Pancreas (tissue), 10 donors: Measurements from ENCODE around the gene HEXIM2. TPM values are rescaled to one million over a fixed set of nuclear protein-coding genes. Genes with fewer than 3 reads are reported as not detected.

Experiments used
- ATAC-seq, 4 donors: fragments of 200-7000 bp; cut with Tn5 transposase; one replicate each; pipeline versions ENCODE4 v1.8.0 to v1.9.1; 2020; ENCODE audit warnings: mild to moderate bottlenecking in 4 of 4, moderate library complexity in 4 of 4
- DNase-seq, 6 donors: peaks; one replicate each; pipeline ENCODE4 v3.0.0-alpha.2; 2020
- FAIRE-seq: peaks from 2 replicates; lab custom pipeline; 2012; peaks lifted over from hg19 to GRCh38; lab: Jason Lieb, UNC
- H3K27ac ChIP-seq, 4 donors: fragments of 200-600 bp; sonication (generic); 1 replicate in 3 of 4; 2 replicates in 1 of 4; pipeline versions ENCODE4 v1.5.0 to v1.8.0; 2020
- H3K27me3 ChIP-seq, 4 donors: fragments of 200-600 bp; one replicate each; pipeline ENCODE4 v1.8.0; 2021
- H3K36me3 ChIP-seq, 3 donors: fragments of 200-600 bp; sonication (generic) in 1 of 3; one replicate each; pipeline versions ENCODE4 v1.5.0 to v1.8.0; 2020 to 2021
- H3K4me1 ChIP-seq, 3 donors: fragments of 200-600 bp; one replicate each; pipeline ENCODE4 v1.8.0; 2021
- H3K4me3 ChIP-seq, 4 donors: fragments of 200-600 bp; sonication (generic) in 2 of 4; one replicate each; pipeline versions ENCODE4 v1.5.0 to v1.8.0; 2020 to 2021
- H3K9me3 ChIP-seq, 4 donors: fragments of 200-600 bp; one replicate each; pipeline ENCODE4 v1.8.0; 2021
- WGBS, 2 donors: extraction: QIAGEN DNeasy Blood & Tissue Kit; methylation state at CpG; one replicate each; pipeline ENCODE4 v1.1.7; 2013; 5-methylcytosine and 5-hydroxymethylcytosine counted together
- intact Hi-C, 3 donors: fragments of 100-400 bp; cut with DNase I; formaldehyde crosslinking; loops; one replicate each; pipeline versions ENCODE4 v1.11.1 to v1.14.2; 2022
- polyA plus RNA-seq, 2 donors: library from polyadenylated mRNA; stranded (reverse); fragments of 200-250 nt; gene quantifications; one replicate each; pipeline ENCODE4 v1.2.3, GENCODE V29; 2013
- total RNA-seq, 6 donors: library from RNA; stranded (reverse); fragmentation: NEBNext Ultra II Directional in 4 of 6; extraction: Animal tissue kit (Norgen Biotek cat#: 25700) in 4 of 6; gene quantifications; one replicate each; pipeline versions ENCODE4 v1.2.1 to v1.2.4, GENCODE V29; 2021 to 2023
- TF ChIP-seq, protein P1 (sequence below), 4 donors: fragments of 200-600 bp; sonication (generic) in 3 of 4; IDR thresholded peaks; one replicate each; pipeline versions ENCODE4 v1.5.0 to v1.8.0; 2021; ENCODE audit warnings: antibody characterized with exemption in 4 of 4
- donor health status: healthy with polysubstance abuse.
- donor health status: DM: no; HTN: no; CAD: no; lungs with moderate emphysema.
- donor health status: DM: no; HTN: no; CAD: no.
- donor health status: control.
- donor health status: control.
- donor health status: Bipolar disorder and iron deficiency.
- donor health status: DM: yes; HTN: yes; CAD: no.
- donor health status: DM: no; HTN: no; CAD: no.
- donor health status: DM: no; HTN: no; CAD: no.
- donor health status: DM: yes; HTN: yes; CAD: no.

Gene HEXIM2
- total and polyA plus RNA-seq, 8 donors = 4.0 to 10.9 (median 6.7) TPM

DNA sequence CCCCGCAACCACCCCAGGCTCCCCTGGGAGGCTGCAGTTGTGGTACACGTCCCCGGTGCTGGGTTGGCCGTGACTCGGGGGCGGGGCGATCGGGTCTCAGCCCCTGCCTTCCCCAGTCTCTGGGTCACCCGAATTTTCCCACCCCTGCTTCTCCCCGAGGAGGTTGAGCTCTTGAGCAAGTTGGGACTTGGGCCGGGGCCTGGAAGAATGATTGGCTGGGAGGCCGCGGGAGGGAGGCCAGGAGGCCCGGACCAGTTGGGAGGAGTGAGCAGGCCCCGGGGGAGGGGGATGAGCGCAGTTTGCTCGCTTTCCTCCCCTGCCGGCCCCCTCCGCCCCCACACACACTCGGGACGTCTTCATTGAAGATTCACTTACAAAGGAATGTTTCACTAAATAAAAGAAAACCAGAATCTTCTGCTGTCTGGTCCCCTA, 17.9 kb upstream of the HEXIM2 start:
- intact Hi-C loops = no loop called here
- Histone ChIP-seq H3K27me3 (no peaks in the 10 kb centered on the region), H3K36me3 (no peaks in the 10 kb centered on the region), H3K27ac (peak overlapping the region; percentile 63 to 82 (median 72)), H3K4me1 (peaks cover 5 to 12% (median 6%) of the 10 kb centered on the region in 3 donors), H3K9me3 (no peaks in the 10 kb centered on the region), H3K4me3 (peak overlapping the region in 2 of 4 donors; percentile 43 to 49)
- no peak for ATAC-seq
- peak; percentile 59 to 84 (median 69) for DNase-seq
- FAIRE-seq = no peak
- TF ChIP-seq, protein P1, sequence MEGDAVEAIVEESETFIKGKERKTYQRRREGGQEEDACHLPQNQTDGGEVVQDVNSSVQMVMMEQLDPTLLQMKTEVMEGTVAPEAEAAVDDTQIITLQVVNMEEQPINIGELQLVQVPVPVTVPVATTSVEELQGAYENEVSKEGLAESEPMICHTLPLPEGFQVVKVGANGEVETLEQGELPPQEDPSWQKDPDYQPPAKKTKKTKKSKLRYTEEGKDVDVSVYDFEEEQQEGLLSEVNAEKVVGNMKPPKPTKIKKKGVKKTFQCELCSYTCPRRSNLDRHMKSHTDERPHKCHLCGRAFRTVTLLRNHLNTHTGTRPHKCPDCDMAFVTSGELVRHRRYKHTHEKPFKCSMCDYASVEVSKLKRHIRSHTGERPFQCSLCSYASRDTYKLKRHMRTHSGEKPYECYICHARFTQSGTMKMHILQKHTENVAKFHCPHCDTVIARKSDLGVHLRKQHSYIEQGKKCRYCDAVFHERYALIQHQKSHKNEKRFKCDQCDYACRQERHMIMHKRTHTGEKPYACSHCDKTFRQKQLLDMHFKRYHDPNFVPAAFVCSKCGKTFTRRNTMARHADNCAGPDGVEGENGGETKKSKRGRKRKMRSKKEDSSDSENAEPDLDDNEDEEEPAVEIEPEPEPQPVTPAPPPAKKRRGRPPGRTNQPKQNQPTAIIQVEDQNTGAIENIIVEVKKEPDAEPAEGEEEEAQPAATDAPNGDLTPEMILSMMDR (IDR thresholded peaks at IDR 0.05) = no peak
- WGBS, 2 donors = 33 to 44% methylated on average over 21 of the region's 21 CpGs

DNA sequence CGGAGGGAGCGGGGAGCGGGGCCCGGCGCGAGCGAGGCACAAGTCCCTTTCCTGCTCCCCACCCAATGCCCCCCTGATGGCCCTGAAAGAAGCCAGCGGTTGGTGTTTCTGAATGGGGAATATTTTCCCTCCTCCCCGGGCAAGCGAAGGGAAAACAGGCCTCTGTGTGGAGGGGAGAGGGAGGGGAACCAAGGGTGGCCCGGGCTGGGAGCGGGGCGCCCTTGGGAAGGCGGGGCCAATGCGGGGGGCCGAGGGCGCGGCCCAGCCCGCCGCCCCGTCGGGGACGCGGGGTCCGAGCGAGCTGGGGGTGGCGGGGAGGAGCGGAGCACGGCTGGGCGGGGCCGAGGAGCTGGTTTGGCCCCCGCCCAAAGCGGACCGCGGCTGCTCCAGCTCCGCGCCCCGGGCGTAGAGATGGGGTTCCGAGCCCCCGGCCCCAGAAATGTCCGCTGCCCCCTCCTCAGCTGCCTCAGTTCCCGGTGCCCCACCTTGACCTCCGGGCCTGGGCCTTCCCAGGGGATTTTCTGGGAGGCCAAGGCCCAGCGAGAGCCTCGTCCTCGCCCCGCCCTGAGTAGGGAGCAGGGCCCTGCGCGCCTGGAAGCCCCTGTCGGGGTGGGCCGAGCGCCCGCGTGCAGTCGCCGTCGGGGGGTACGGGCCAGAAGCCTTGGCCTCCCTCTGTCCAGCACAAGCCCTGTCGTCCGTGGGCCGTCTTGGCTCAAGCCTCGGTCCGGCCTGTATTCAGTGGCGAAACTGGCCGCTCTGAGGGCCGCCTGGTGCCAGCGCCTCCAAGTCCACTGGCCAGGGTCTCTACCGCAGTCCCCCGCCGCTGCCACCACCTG, 17.3 kb upstream of the HEXIM2 start:
- Histone ChIP-seq H3K27me3 (no peaks in the 10 kb centered on the region), H3K36me3 (no peaks in the 10 kb centered on the region), H3K4me3 (peak overlapping the region in 3 of 4 donors; percentile 17 to 49 (median 43)), H3K27ac (peak overlapping the region; percentile 63 to 82 (median 72)), H3K4me1 (peaks cover 5 to 12% (median 6%) of the 10 kb centered on the region in 3 donors), H3K9me3 (no peaks in the 10 kb centered on the region)
- intact Hi-C loops = no loop called here
- TF ChIP-seq, protein P1 (IDR thresholded peaks at IDR 0.05) = no peak
- FAIRE-seq = no peak
- ATAC-seq = peak in 2 of 4 donors; percentile 1 to 2
- peak in 5 of 6 donors; percentile 45 to 84 (median 68) for DNase-seq
- WGBS, 2 donors = 18 to 27% methylated on average over 40 to 71 of the region's 71 CpGs

DNA sequence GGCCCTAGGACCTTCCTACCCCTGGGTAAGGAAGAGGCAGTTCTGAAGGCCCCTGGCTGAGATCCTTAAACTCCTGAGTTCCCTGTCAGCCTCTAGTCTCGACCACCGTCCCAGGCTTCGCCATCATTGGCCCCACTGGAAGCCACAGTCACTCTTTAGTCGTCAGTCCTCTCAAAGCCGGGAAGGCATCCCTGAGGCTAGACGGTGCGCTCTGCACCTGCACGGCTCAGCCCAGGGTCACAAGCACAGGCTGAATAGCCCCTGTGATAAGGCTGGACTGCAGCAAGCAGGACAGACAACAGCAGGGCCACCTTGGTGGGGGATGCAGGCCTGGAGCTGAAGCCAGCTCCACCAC, 16.7 kb upstream of the HEXIM2 start:
- TF ChIP-seq, protein P1 (IDR thresholded peaks at IDR 0.05) = no peak
- intact Hi-C loops = no loop called here
- FAIRE-seq = no peak
- no peak for ATAC-seq
- peak overlapping the region in 2 of 4 donors; percentile 43 to 49 for H3K4me3 ChIP-seq
- H3K9me3 ChIP-seq = no peaks in the 10 kb centered on the region
- peak in 3 of 6 donors; percentile 41 to 75 (median 58) for DNase-seq
- peak overlapping the region; percentile 63 to 82 (median 72) for H3K27ac ChIP-seq
- peaks cover 5 to 12% (median 6%) of the 10 kb centered on the region in 3 donors for H3K4me1 ChIP-seq
- no peaks in the 10 kb centered on the region for H3K27me3 ChIP-seq
- H3K36me3 ChIP-seq = no peaks in the 10 kb centered on the region
- WGBS, 2 donors = 59 to 60% methylated on average over 8 of the region's 8 CpGs

DNA sequence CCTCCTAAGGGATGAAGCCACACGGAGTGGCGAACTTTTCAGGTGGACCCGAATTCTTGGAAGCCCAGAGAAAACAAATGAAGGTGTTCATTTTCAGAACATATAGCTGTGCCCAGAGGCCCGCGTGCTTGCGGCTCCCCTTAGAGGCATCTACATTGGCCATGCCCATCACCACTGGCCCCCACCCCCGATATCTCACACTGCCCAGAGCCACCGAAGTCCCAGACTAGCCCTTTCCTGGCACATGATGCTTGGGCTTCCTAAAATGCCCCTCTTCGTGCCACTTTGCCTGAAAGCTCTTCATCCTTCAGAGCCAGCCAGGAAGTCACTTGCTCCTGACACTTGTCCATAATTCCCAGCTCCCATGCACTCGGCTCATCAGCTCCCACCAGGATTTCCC, 15.5 kb upstream of the HEXIM2 start:
- Histone ChIP-seq H3K4me3 (no peak overlapping the region), H3K27me3 (no peaks in the 10 kb centered on the region), H3K9me3 (no peaks in the 10 kb centered on the region), H3K27ac (peak overlapping the region in 3 of 4 donors; percentile 81 to 100 (median 96)), H3K4me1 (peaks cover 5 to 15% (median 12%) of the 10 kb centered on the region in 3 donors), H3K36me3 (no peaks in the 10 kb centered on the region)
- WGBS, 2 donors = 79 to 83% methylated on average over 10 of the region's 10 CpGs
- peak in 2 of 6 donors; percentile 33 to 58 for DNase-seq
- TF ChIP-seq, protein P1 (IDR thresholded peaks at IDR 0.05) = no peak
- intact Hi-C loops = no loop called here
- no peak for FAIRE-seq
- no peak for ATAC-seq

DNA sequence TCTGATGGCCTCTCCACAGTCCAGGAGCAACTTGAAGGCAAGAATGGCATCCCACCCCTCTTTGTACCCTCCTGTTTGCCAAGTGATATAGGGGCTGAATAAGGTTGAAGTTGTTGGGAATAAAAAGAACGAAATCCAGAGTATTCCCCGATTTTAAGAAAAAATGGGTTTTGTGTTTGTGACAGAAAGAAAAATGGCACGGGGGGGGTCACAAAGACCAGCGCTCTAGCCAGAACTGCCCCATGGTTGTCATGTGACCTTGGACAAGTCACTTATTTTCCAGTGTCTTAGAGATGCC, 15.1 kb upstream of the HEXIM2 start:
- FAIRE-seq = no peak

More for the DNA sequence above, 15.1 kb upstream of the HEXIM2 start:
- DNase-seq (peak in 1 of 6 donors; percentile 13), ATAC-seq (no peak)
- peaks cover 7 to 19% (median 14%) of the 10 kb centered on the region in 3 donors for H3K4me1 ChIP-seq
- no peaks in the 10 kb centered on the region for H3K9me3 ChIP-seq
- intact Hi-C loops = no loop called here
- H3K27ac ChIP-seq = peak overlapping the region; percentile 81 to 100 (median 94)
- no peaks in the 10 kb centered on the region for H3K27me3 ChIP-seq
- 42 to 49% methylated on average over 4 of the region's 4 CpGs for WGBS, 2 donors
- TF ChIP-seq, protein P1 (IDR thresholded peaks at IDR 0.05) = no peak
- peak overlapping the region in 2 of 4 donors; percentile 49 to 68 for H3K4me3 ChIP-seq
- no peaks in the 10 kb centered on the region for H3K36me3 ChIP-seq
